Left lung (tissue), 10 donors: ENCODE results near the gene KDM6B. TPM values are rescaled to one million over a fixed set of nuclear protein-coding genes. Genes with fewer than 3 reads are reported as not detected.
A peak's percentile ranks its signal among the peaks of the same experiment; 100 is the strongest.

Experiments
- ATAC-seq: fragments of 200-7000 bp; cut with Tn5 transposase; one replicate; pipeline ENCODE4 v1.9.1; 2020; ENCODE audit warnings: moderate library complexity
- DNase-seq, 4 donors: peaks; one replicate each; pipeline ENCODE4 v3.0.0-alpha.2; 2013 to 2020
- H3K27ac ChIP-seq, 2 donors: fragments of 200-600 bp; sonication (generic) in 1 of 2; one replicate each; pipeline versions ENCODE4 v1.5.0 to v1.8.0; 2020 to 2021
- H3K27me3 ChIP-seq, 2 donors: fragments of 200-600 bp; sonication (generic) in 1 of 2; one replicate each; pipeline versions ENCODE4 v1.5.0 to v1.8.0; 2020 to 2021
- H3K36me3 ChIP-seq, 2 donors: fragments of 200-600 bp; sonication (generic) in 1 of 2; one replicate each; pipeline versions ENCODE4 v1.5.0 to v1.8.0; 2020 to 2021
- H3K4me1 ChIP-seq, 2 donors: fragments of 200-600 bp; one replicate each; pipeline ENCODE4 v1.8.0; 2021
- H3K4me3 ChIP-seq, 2 donors: fragments of 200-600 bp; sonication (generic) in 1 of 2; one replicate each; pipeline versions ENCODE4 v1.5.0 to v1.8.0; 2020 to 2021; ENCODE audit warnings: mild to moderate bottlenecking in 1 of 2
- H3K9me3 ChIP-seq, 2 donors: fragments of 200-600 bp; sonication (generic) in 1 of 2; one replicate each; pipeline versions ENCODE4 v1.5.0 to v1.8.0; 2020 to 2021
- intact Hi-C, 2 donors: fragments of 100-400 bp; cut with DNase I; formaldehyde crosslinking; loops; one replicate each; pipeline versions ENCODE4 v1.11.2 to v1.14.2; 2022
- polyA plus RNA-seq, 6 donors: library from polyadenylated mRNA; unstranded; fragments of 120-200 nt; gene quantifications; one replicate each; pipeline ENCODE4 v1.2.1, GENCODE V29; 2013; ENCODE audit not compliant: insufficient read length in 6 of 6
- total RNA-seq, 2 donors: library from RNA; stranded (reverse); fragmentation: NEBNext Ultra II Directional; extraction: Animal tissue kit (Norgen Biotek cat#: 25700); gene quantifications; one replicate each; pipeline ENCODE4 v1.2.1, GENCODE V29; 2021
- TF ChIP-seq, protein P1 (sequence below), 2 donors: fragments of 200-600 bp; sonication (generic) in 1 of 2; IDR thresholded peaks; one replicate each; pipeline versions ENCODE4 v1.5.0 to v1.8.0; 2021; ENCODE audit warnings: antibody characterized with exemption in 2 of 2
- donor health status: DM: no; HTN: yes; CAD: no.
- donor health status: DM: no; HTN: no; CAD: no.

Gene KDM6B
- total and polyA plus RNA-seq, 8 donors: 20.1 to 49.2 (median 26.9) TPM

DNA sequence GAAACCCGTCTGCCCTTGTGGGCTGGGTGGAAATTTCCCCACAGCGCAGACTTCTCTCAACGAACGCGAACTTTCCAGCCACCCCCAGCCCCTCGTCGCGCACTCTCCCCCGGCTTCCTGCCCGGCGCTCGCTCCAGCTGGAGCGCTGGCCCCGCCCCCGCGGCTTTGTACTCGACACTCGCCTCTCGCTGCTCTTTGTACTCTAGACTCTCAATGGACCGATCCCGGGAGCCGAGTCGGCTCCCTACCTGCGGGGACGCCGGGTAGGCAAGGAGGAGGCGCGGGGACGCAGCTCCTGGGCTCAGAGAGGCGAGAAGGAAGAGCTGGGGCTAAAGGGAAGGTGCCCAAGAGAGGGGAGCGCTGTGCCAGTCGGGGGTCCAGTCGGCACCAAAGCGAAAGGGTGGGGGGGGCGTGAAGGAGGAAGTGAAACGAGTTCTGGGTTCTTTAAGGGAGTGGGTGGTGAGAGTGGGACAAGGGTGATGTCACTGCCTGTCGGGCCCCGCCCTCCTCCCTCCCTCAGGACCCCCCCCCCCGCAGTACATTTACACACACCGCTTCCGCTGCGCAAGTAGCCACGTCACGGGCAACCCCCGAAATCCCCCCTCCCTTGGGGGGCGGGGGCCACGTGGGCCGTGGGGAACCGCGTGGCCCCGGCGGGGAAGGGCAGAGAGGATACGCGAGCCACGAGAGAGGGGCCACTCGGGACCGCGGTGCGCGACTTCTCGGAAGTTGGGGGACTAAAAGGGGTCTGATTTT lies 9.7 kb downstream of the KDM6B start:
- H3K27me3 ChIP-seq: no peaks in the 10 kb centered on the region
- TF ChIP-seq, protein P1, sequence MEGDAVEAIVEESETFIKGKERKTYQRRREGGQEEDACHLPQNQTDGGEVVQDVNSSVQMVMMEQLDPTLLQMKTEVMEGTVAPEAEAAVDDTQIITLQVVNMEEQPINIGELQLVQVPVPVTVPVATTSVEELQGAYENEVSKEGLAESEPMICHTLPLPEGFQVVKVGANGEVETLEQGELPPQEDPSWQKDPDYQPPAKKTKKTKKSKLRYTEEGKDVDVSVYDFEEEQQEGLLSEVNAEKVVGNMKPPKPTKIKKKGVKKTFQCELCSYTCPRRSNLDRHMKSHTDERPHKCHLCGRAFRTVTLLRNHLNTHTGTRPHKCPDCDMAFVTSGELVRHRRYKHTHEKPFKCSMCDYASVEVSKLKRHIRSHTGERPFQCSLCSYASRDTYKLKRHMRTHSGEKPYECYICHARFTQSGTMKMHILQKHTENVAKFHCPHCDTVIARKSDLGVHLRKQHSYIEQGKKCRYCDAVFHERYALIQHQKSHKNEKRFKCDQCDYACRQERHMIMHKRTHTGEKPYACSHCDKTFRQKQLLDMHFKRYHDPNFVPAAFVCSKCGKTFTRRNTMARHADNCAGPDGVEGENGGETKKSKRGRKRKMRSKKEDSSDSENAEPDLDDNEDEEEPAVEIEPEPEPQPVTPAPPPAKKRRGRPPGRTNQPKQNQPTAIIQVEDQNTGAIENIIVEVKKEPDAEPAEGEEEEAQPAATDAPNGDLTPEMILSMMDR (IDR thresholded peaks at IDR 0.05): no peak
- DNase-seq (peak; percentile 81 to 95 (median 88)), ATAC-seq (peak; percentile 55)
- H3K36me3 ChIP-seq: peaks cover 0 to 37% of the 10 kb centered on the region in 2 donors
- H3K9me3 ChIP-seq: no peaks in the 10 kb centered on the region
- H3K4me3 ChIP-seq: peak overlapping the region; percentile 63 to 82
- intact Hi-C loops: no loop called here
- H3K4me1 ChIP-seq: peaks cover 23 to 52% of the 10 kb centered on the region in 2 donors
- peak overlapping the region; percentile 99 to 100 for H3K27ac ChIP-seq

DNA sequence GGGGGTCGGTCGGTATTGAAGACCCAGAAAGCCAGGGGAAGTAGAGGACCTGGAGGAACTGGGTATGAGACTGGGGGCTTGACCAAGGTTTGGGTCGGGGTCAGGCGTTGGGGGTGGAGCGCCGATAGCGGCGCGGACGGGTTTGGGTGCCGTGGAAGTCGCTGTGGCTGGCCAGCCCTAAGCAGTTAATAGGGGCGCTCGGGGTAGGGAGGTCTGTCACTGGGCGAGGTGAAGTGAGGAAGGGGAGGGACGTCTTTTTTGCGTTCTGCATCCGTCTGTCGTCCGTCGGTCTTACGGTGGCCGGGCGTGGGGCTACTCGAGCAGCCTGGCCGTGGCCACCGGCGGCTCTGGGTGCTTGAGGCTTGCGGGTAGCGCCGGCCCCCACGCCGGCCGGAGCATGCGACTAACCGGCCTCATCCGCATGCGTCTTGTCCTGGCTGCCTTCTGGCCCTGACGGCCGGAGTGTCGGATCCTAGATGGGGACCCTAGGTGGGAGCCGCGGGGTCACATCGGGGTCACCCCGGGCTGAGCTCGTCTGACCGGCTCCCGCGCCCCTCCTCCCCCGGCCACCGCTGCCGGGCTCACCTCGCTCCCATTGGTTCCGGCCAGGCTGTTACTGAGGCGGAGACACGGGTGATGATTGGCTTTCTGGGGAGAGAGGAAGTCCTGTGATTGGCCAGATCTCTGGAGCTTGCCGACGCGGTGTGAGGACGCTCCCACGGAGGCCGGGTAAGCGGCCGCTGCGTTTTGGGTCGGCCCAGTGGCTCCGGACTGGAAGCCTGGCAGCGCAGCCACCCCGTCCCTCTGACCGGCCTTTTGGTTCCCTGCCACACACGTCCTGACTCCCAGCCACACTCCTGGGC lies 10.5 kb downstream of the KDM6B start:
- peaks cover 0 to 45% of the 10 kb centered on the region in 2 donors for H3K36me3 ChIP-seq
- no peaks in the 10 kb centered on the region for H3K9me3 ChIP-seq
- peak; percentile 83 to 95 (median 93) for DNase-seq
- peak overlapping the region; percentile 99 to 100 for H3K27ac ChIP-seq
- peak overlapping the region; percentile 63 to 82 for H3K4me3 ChIP-seq
- intact Hi-C loops: no loop called here
- TF ChIP-seq, protein P1 (IDR thresholded peaks at IDR 0.05): no peak
- H3K27me3 ChIP-seq: no peaks in the 10 kb centered on the region
- peak; percentile 64 for ATAC-seq
- H3K4me1 ChIP-seq: peaks cover 15 to 48% of the 10 kb centered on the region in 2 donors

DNA sequence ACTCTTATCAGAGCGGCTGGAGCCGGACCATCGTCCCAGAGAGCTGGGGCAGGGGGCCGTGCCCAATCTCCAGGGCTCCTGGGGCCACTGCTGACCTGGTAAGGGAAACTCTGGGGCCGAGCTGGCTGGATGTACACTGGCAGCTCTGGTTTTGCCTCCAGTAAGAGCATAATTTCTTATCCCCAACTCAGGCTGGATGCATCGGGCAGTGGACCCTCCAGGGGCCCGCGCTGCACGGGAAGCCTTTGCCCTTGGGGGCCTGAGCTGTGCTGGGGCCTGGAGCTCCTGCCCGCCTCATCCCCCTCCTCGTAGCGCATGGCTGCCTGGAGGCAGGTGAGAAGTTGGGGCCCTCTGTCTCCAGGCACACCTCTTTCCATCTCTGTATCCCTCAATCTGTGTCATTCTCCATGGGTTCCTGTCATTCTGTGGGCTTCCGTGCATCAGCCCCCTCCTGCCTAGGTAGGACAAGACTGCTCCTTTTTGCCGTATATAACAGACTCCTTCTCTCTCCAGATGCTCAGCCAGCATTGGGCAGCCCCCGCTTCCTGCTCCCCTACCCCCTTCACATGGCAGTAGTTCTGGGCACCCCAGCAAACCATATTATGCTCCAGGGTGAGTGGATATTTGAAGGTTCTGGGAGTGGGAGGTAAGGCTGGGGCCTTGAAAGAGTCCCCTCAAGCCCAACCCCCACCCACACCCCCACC lies 11.5 kb downstream of the KDM6B start:
- intact Hi-C loops: no loop called here
- TF ChIP-seq, protein P1 (IDR thresholded peaks at IDR 0.05): no peak

DNA sequence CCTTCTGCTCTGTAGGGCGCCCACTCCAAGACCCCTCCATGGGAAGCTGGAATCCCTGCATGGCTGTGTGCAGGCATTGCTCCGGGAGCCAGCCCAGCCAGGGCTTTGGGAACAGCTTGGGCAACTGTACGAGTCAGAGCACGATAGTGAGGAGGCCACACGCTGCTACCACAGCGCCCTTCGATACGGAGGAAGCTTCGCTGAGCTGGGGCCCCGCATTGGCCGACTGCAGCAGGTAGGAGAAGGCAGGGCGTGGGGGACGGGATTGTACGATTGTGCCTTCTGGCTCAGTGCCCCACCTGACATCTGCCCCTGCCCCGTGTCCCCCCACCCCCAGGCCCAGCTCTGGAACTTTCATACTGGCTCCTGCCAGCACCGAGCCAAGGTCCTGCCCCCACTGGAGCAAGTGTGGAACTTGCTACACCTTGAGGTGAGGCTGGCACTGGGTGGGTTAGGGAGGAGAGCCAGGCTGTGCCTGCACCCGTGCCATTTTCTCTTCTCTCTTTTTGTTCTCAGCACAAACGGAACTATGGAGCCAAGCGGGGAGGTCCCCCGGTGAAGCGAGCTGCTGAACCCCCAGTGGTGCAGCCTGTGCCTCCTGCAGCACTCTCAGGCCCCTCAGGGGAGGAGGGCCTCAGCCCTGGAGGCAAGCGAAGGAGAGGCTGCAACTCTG lies 12.2 kb downstream of the KDM6B start:
- Histone ChIP-seq H3K27me3 (no peaks in the 10 kb centered on the region), H3K36me3 (peaks cover 0 to 62% of the 10 kb centered on the region in 2 donors), H3K4me1 (peaks cover 7 to 47% of the 10 kb centered on the region in 2 donors), H3K27ac (no peak overlapping the region), H3K4me3 (peak overlapping the region in 1 of 2 donors; percentile 82), H3K9me3 (no peaks in the 10 kb centered on the region)
- no peak for ATAC-seq
- intact Hi-C loops: no loop called here
- no peak for DNase-seq
- TF ChIP-seq, protein P1 (IDR thresholded peaks at IDR 0.05): no peak

More for the DNA sequence above, 11.5 kb downstream of the KDM6B start:
- Histone ChIP-seq H3K4me1 (peaks cover 12 to 47% of the 10 kb centered on the region in 2 donors), H3K36me3 (peaks cover 0 to 55% of the 10 kb centered on the region in 2 donors), H3K27ac (peak overlapping the region; percentile 99 to 100), H3K9me3 (no peaks in the 10 kb centered on the region), H3K27me3 (no peaks in the 10 kb centered on the region), H3K4me3 (peak overlapping the region; percentile 63 to 82)
- ATAC-seq (no peak), DNase-seq (no peak)
